Measurements from ENCODE around the gene SSC4D. TPM values are rescaled to one million over a fixed set of nuclear protein-coding genes. Genes with fewer than 3 reads are reported as not detected.
"Not testable (repeated sequence)": the region's sequence is repeated elsewhere in the genome, so short reads cannot be mapped to it uniquely, and the experiment has no call there.

SSC4D gene
- polyA plus RNA-seq, 1 donor from 2014 or later: 2.5 TPM

DNA sequence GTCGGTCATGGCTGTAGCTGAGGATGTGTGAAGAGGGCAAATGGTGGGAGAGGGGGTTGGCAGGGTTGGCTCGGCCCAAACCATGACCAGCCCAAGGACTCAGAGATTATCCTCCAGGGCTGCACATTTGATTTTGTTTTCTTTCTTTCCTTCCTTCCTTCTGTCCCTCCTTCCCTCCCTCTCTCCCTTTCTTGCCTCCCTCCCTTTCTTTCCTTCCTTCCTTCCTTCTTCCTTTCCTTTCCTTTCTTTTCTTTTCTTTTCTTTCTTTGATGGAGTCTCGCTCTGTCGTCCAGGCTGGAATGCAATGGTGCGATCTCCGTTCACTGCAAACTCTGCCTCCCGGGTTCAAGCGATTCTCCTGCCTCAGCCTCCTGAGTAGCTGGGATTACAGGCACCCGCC, 3.8 kb downstream of the SSC4D start:
- Histone ChIP-seq H3K4me3 (ENCODE audit: low read length) (no peak overlapping the region), H3K9me3 (ENCODE audit: low read length) (no peaks in the 10 kb centered on the region)

GRCh38 chr7:76403780-76404494, 5.6 kb downstream of the SSC4D start:
- Histone ChIP-seq H3K9ac (ENCODE audit: low read length) (no peak overlapping the region), H3K79me2 (replicated peaks; ENCODE audit: insufficient read depth, low read length) (no peaks in the 10 kb centered on the region), H3K9me3 (ENCODE audit: low read length) (no peaks in the 10 kb centered on the region), H3K36me3 (ENCODE audit: insufficient read depth, low read length) (no peaks in the 10 kb centered on the region), H3K4me3 (ENCODE audit: low read length) (no peak overlapping the region), H3K27me3 (ENCODE audit: insufficient read depth, low read depth, low read length) (no peaks in the 10 kb centered on the region), H3K9me2 (ENCODE audit: insufficient read depth, low read length) (no peaks in the 10 kb centered on the region), H3K4me2 (ENCODE audit: low read length) (no peak overlapping the region), H3F3A (ENCODE audit: insufficient read depth, low read length, poor library complexity, severe bottlenecking) (no peaks in the 10 kb centered on the region), H4K20me1 (ENCODE audit: insufficient read depth) (no peaks in the 10 kb centered on the region), H3K27ac (ENCODE audit: low read length) (no peak overlapping the region), H2AFZ (ENCODE audit: low read depth, low read length) (no peak overlapping the region)
- no peak for TF ChIP-seq REST (IDR thresholded peaks at IDR 0.05; ENCODE audit: borderline replicate concordance)
- TF ChIP-seq POLR2AphosphoS5 (IDR thresholded peaks at IDR 0.05): no peak
- TF ChIP-seq SMC3 (conservative IDR thresholded peaks at IDR 0.05; ENCODE audit: poor library complexity): no peak
- TF ChIP-seq, protein P1, sequence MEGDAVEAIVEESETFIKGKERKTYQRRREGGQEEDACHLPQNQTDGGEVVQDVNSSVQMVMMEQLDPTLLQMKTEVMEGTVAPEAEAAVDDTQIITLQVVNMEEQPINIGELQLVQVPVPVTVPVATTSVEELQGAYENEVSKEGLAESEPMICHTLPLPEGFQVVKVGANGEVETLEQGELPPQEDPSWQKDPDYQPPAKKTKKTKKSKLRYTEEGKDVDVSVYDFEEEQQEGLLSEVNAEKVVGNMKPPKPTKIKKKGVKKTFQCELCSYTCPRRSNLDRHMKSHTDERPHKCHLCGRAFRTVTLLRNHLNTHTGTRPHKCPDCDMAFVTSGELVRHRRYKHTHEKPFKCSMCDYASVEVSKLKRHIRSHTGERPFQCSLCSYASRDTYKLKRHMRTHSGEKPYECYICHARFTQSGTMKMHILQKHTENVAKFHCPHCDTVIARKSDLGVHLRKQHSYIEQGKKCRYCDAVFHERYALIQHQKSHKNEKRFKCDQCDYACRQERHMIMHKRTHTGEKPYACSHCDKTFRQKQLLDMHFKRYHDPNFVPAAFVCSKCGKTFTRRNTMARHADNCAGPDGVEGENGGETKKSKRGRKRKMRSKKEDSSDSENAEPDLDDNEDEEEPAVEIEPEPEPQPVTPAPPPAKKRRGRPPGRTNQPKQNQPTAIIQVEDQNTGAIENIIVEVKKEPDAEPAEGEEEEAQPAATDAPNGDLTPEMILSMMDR (IDR thresholded peaks at IDR 0.05; ENCODE audit: poor library complexity, severe bottlenecking): no peak
- TF ChIP-seq RAD21 (conservative IDR thresholded peaks at IDR 0.05): no peak
- TF ChIP-seq MXI1 (conservative IDR thresholded peaks at IDR 0.05; ENCODE audit: poor library complexity, severe bottlenecking): no peak
- no peak for TF ChIP-seq EZH2 (IDR thresholded peaks at IDR 0.05; ENCODE audit: borderline replicate concordance, insufficient read depth, low read length, poor library complexity, severe bottlenecking)
- TF ChIP-seq EP300 (conservative IDR thresholded peaks at IDR 0.05; ENCODE audit: poor library complexity, severe bottlenecking): no peak
- TF ChIP-seq TAF1 (IDR thresholded peaks at IDR 0.05; ENCODE audit: low read depth): no peak

More for the DNA sequence above, 3.8 kb downstream of the SSC4D start:
- Histone ChIP-seq H3K9ac (ENCODE audit: low read length) (no peak overlapping the region), H4K20me1 (ENCODE audit: insufficient read depth) (no peaks in the 10 kb centered on the region), H3F3A (ENCODE audit: insufficient read depth, low read length, poor library complexity, severe bottlenecking) (no peaks in the 10 kb centered on the region), H3K36me3 (ENCODE audit: insufficient read depth, low read length) (no peaks in the 10 kb centered on the region), H3K27ac (ENCODE audit: low read length) (no peak overlapping the region), H3K27me3 (ENCODE audit: insufficient read depth, low read depth, low read length) (no peaks in the 10 kb centered on the region), H3K79me2 (replicated peaks; ENCODE audit: insufficient read depth, low read length) (no peaks in the 10 kb centered on the region), H2AFZ (ENCODE audit: low read depth, low read length) (no peak overlapping the region), H3K4me2 (ENCODE audit: low read length) (no peak overlapping the region), H3K9me2 (ENCODE audit: insufficient read depth, low read length) (no peaks in the 10 kb centered on the region)
- TF ChIP-seq REST (IDR thresholded peaks at IDR 0.05; ENCODE audit: borderline replicate concordance): no peak
- no peak for TF ChIP-seq EZH2 (IDR thresholded peaks at IDR 0.05; ENCODE audit: borderline replicate concordance, insufficient read depth, low read length, poor library complexity, severe bottlenecking)
- no peak for TF ChIP-seq RAD21 (conservative IDR thresholded peaks at IDR 0.05)
- no peak for TF ChIP-seq POLR2AphosphoS5 (IDR thresholded peaks at IDR 0.05)
- TF ChIP-seq MXI1 (conservative IDR thresholded peaks at IDR 0.05; ENCODE audit: poor library complexity, severe bottlenecking): no peak
- TF ChIP-seq EP300 (conservative IDR thresholded peaks at IDR 0.05; ENCODE audit: poor library complexity, severe bottlenecking): no peak

DNA sequence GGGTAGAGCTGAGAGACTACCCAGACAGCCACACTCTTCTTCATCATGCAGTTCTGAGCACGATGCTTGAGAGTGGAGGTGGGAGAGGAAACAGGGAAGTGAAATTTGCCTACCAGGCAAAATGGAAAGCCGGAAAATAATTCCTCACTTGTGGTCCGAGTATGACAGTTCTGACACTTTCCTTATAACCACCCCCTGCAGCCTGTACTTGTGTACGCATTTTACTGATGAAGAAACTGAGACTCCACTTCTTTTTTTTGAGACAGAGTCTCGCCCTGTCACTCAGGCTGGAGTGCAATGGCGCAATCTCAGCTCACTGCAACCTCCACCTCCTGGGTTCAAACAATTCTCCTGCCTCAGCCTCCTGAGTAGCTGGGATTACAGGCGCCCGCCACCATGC, 6.4 kb downstream of the SSC4D start:
- not testable (repeated sequence) for H4K20me1 ChIP-seq (ENCODE audit: insufficient read depth); H3K27me3 ChIP-seq (ENCODE audit: insufficient read depth, low read depth, low read length); H3K79me2 ChIP-seq (replicated peaks; ENCODE audit: insufficient read depth, low read length); H3K9me3 ChIP-seq (ENCODE audit: low read length); H3K36me3 ChIP-seq (ENCODE audit: insufficient read depth, low read length); H2AFZ ChIP-seq (ENCODE audit: low read depth, low read length); H3K4me3 ChIP-seq (ENCODE audit: low read length); H3K27ac ChIP-seq (ENCODE audit: low read length); H3K9ac ChIP-seq (ENCODE audit: low read length); H3K9me2 ChIP-seq (ENCODE audit: insufficient read depth, low read length); H3K4me2 ChIP-seq (ENCODE audit: low read length); H3F3A ChIP-seq (ENCODE audit: insufficient read depth, low read length, poor library complexity, severe bottlenecking)
